NK-92 treated with Interleukin-12 subunit alpha and Interleukin-12 subunit beta, amount 100 ng/mL, for 24 hours (cell line): ENCODE results near the gene LKAAEAR1.

ENCODE experiments used
- DNase-seq: peaks from one replicate; lab custom pipeline; 2025; lab: John Stamatoyannopoulos, UW

Gene LKAAEAR1

GRCh38 chr20:64036346-64037198 is 47.6 kb downstream of the LKAAEAR1 start:
- DNase-seq, result no peak

GRCh38 chr20:64035933-64036345 is 48.3 kb downstream of the LKAAEAR1 start, which contains the start of gene C20orf204:
Gene C20orf204, plus strand, starts transcription at chr20:64036182. Its CDS starts 142 bp downstream, at chr20:64036324.
- DNase-seq, result no peak

- DNase-seq, result no peak
These were observed 48.9 kb downstream of the LKAAEAR1 start for GRCh38 chr20:64035066-64035932.

GRCh38 chr20:64033981-64034493 is 50.2 kb downstream of the LKAAEAR1 start:
- DNase-seq, result no peak
